ENCODE results near the gene WDR86. TPM values are rescaled to one million over a fixed set of nuclear protein-coding genes. Genes with fewer than 3 reads are reported as not detected.

WDR86 gene
- total and polyA plus RNA-seq, 8 donors = 0.85 to 24.1 (median 19.5) TPM

DNA sequence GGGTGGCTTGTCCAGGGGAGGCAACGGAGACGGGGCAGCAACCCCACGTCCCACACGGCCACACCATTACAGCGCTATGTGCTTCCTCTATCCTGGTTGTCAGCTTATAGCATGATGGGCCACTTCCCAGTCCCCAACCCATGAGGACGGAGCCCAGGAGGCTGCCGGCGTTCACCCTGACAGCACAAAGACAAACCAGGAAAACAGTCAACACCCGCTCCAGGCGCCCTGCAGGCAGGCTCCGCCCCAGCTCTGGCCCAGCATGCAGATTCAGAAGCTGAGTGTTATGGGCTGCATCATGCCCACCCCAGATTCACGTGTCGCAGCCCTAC, 14.8 kb downstream of the WDR86 start:
- TF ChIP-seq, protein P1, sequence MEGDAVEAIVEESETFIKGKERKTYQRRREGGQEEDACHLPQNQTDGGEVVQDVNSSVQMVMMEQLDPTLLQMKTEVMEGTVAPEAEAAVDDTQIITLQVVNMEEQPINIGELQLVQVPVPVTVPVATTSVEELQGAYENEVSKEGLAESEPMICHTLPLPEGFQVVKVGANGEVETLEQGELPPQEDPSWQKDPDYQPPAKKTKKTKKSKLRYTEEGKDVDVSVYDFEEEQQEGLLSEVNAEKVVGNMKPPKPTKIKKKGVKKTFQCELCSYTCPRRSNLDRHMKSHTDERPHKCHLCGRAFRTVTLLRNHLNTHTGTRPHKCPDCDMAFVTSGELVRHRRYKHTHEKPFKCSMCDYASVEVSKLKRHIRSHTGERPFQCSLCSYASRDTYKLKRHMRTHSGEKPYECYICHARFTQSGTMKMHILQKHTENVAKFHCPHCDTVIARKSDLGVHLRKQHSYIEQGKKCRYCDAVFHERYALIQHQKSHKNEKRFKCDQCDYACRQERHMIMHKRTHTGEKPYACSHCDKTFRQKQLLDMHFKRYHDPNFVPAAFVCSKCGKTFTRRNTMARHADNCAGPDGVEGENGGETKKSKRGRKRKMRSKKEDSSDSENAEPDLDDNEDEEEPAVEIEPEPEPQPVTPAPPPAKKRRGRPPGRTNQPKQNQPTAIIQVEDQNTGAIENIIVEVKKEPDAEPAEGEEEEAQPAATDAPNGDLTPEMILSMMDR (IDR thresholded peaks at IDR 0.05) = no peak
- intact Hi-C loops (cut with DNase I) = no loop called here
- H3K36me3 ChIP-seq = no peaks in the 10 kb centered on the region
- DNase-seq (peak in 1 of 4 donors; percentile 60), ATAC-seq (no peak)
- H3K9me3 ChIP-seq = no peaks in the 10 kb centered on the region
- H3K4me1 ChIP-seq = no peaks in the 10 kb centered on the region
- peaks cover 0 to 42% of the 10 kb centered on the region in 2 donors for H3K27me3 ChIP-seq
- no peak overlapping the region for H3K4me3 ChIP-seq
- no peak overlapping the region for H3K27ac ChIP-seq

DNA sequence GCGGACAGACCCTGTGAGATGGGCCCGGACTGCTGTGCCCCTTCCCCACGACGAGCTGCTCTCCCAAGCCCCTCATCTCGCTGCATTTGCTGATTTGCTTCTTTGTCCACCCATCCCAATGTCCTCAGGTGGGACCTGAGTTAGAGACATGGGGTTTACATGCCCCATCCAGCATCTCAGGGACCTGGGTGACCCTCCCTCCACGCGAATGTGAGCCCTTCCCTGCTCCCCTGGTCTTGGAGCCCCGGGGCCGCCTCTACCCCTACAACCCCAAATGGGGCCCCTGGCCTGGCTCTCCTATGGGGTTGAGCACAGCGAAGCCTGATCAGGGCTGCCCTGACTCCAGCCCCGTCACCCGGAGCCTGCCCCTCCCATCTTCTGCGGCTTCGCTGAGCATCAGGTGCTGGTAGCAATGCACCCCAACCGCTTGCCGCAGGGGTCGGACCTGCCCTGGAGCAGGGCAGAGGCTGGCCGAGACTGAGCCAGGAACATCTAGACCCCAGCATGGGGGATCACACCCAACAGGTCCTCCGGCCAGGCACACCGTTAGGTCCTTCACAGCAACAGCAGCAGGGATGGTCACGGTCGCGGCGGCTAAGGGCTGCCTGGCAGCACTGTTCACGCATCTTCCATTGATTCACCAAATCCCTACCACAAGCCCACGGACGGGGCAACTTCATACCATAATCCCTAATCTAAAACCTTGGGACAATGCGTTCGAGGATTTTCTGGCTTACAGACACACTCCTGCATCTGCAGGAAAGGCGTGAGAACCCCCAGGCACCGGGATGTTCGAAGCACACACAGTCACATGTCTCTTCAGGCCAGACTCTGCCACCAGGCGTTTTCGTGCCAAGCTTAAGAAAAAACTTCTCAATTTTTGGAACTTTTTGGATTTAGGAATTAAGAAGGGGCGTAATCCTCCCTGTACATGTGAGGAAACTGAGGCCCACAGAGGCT, 15.5 kb downstream of the WDR86 start:
- no peaks in the 10 kb centered on the region for H3K36me3 ChIP-seq
- H3K4me1 ChIP-seq = no peaks in the 10 kb centered on the region
- intact Hi-C loops (cut with DNase I) = no loop called here
- H3K27me3 ChIP-seq = peaks cover 0 to 39% of the 10 kb centered on the region in 2 donors
- no peak for ATAC-seq
- no peaks in the 10 kb centered on the region for H3K9me3 ChIP-seq
- no peak overlapping the region for H3K4me3 ChIP-seq
- H3K27ac ChIP-seq = no peak overlapping the region
- peak in 1 of 4 donors; percentile 70 for DNase-seq
- TF ChIP-seq, protein P1 (IDR thresholded peaks at IDR 0.05) = no peak

DNA sequence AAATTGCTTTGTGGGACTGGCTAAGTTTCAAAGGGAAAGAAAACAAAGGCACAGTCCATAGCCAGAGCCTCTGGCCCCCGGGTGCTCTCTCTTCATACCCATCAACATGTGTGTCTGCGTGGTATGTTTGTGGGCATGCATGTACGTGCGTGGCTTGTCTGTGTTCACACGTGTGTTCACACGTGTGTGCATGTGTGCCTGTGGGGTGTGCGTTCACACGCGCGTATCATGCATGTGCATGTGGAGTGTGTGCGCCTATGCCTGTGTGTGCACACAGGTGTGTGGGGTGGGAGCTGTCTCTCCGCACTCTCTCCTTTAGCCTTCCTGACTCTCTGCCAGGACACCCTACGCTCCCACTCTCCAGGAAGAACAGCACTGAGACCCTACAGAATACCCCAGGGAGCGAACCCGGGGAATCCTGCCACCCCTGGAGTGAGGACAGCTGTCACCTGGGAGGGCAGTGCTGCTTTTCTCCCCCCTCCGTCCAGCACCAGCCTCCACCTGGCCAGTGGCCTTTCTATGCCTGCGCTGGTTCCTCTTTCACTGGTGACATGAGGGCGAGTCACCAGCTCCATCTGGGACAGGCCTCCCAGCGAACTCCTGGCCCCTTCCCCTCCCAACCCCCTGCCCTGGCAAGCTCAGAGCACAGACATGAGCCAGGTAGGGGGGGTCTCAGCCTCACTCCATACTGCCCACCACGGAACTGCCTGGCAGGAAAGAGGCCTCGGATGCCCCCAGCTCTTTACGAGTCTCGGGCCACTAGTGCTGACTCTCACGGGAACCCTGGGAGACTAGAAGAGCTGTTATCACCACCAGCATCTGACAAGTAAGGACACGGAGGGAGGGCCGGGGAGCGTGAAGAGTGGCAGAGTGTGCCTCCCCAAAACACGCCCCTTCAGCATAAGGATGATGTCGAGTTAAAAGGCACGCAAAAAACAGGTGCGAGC, 16.5 kb downstream of the WDR86 start:
- H3K4me3 ChIP-seq = no peak overlapping the region
- intact Hi-C loops (cut with DNase I) = no loop called here
- H3K4me1 ChIP-seq = no peaks in the 10 kb centered on the region
- H3K27me3 ChIP-seq = peaks cover 0 to 39% of the 10 kb centered on the region in 2 donors
- ATAC-seq = no peak
- TF ChIP-seq, protein P1 (IDR thresholded peaks at IDR 0.05) = no peak
- H3K36me3 ChIP-seq = no peaks in the 10 kb centered on the region
- no peak overlapping the region for H3K27ac ChIP-seq
- H3K9me3 ChIP-seq = no peaks in the 10 kb centered on the region
- DNase-seq = peak in 1 of 4 donors; percentile 59

DNA sequence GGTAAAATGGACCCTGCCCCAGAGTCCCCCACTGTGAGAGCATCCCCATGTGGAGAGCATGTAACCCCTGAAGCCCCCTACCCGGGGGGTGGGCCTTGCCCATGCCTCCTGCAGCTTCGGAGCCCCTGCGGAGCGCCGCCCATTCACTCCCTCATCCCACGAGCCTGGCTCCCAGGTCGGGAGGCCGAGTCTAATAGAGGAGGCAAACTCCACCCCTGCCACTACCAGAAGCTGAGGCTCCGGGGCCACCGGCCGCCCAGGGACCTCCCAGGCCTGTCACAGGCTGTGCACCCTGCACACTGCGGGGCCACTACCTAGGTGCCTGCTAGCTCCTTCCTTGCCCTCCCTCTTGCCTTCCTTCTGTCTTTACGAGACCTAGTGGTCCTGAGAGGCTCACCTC, 17.4 kb downstream of the WDR86 start:
- DNase-seq (peak in 1 of 4 donors; percentile 71), ATAC-seq (no peak)
- Histone ChIP-seq H3K36me3 (no peaks in the 10 kb centered on the region), H3K9me3 (no peaks in the 10 kb centered on the region), H3K4me1 (no peaks in the 10 kb centered on the region), H3K4me3 (no peak overlapping the region), H3K27me3 (peaks cover 0 to 41% of the 10 kb centered on the region in 2 donors), H3K27ac (no peak overlapping the region)
- intact Hi-C loops (cut with DNase I) = no loop called here
- TF ChIP-seq, protein P1 (IDR thresholded peaks at IDR 0.05) = no peak
